HG03159 (cell line): ENCODE data around the gene PCED1B.
"Not testable (repeated sequence)": the region's sequence is repeated elsewhere in the genome, so short reads cannot be mapped to it uniquely, and the experiment has no call there.

Experiments
- ATAC-seq: cut with Tn5 transposase; IDR thresholded peaks from one replicate; pipeline ENCODE4 v1.9.1; 2021; ENCODE audit warnings: mild to moderate bottlenecking, moderate library complexity; ENCODE audit not compliant: unreplicated experiment

Gene PCED1B

DNA sequence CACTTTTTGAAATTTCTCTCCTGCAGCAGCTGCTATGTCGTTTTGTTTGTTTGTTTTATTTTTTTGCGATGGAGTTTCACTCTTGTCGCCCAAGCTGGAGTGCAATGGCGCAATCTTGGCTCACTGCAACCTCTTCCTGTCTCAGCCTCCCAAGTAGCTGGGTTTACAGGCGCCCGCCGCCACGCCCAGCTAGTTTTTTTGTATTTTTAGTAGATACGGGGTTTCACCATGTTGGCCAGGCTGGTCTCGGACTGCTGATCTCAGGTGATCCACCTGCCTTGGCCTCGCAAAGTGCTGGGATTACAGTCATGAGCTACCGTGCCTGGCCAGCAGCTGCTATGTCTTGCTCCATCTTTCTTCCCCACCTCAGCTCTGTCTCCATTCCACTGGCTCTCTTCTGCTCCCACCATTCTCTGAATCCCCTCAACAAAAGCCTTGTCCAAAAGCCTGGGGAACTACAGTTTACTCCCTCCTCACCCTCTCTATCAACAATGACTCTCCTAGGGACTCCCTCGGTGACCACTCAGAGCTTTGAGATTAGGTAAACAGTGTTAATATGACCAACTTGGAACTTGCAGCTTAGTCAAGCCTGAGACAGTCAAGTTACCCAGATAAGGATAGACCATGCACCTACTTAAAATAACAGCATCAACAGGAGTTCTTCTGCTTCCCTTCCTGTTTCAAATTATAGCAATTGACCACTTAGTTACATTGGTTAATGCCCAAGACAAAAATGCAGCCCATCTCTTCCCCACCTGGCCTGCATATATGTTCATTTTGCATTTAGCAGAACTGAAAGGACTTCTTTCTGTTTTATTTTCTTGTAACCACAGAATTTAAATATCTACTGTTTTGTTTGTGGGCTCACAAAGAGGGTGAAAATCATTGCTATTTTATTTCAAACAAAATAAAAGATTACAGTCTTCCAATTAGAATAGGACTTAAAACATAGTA, 189.4 kb downstream of the PCED1B start:
- peak; percentile 85 for ATAC-seq

DNA sequence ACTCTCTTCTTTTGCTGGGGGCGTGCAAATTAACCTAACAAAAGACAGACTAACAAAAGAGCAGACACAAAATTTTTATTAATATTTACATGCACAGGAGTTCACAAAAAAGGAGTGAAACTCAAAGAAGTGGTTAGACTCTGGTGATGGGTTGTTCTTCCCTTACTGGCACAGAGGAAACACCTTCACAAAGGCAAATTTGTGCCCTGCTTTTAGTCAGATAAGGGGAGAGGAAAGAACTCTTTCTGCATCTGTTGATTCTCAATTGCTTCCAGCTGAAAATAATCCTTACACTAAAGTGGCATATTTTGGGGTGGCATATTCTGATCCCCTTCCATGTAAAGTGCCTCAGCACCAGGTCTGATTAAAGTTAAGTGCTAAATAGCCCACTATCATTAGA, 190.5 kb downstream of the PCED1B start:
- ATAC-seq: no peak

DNA sequence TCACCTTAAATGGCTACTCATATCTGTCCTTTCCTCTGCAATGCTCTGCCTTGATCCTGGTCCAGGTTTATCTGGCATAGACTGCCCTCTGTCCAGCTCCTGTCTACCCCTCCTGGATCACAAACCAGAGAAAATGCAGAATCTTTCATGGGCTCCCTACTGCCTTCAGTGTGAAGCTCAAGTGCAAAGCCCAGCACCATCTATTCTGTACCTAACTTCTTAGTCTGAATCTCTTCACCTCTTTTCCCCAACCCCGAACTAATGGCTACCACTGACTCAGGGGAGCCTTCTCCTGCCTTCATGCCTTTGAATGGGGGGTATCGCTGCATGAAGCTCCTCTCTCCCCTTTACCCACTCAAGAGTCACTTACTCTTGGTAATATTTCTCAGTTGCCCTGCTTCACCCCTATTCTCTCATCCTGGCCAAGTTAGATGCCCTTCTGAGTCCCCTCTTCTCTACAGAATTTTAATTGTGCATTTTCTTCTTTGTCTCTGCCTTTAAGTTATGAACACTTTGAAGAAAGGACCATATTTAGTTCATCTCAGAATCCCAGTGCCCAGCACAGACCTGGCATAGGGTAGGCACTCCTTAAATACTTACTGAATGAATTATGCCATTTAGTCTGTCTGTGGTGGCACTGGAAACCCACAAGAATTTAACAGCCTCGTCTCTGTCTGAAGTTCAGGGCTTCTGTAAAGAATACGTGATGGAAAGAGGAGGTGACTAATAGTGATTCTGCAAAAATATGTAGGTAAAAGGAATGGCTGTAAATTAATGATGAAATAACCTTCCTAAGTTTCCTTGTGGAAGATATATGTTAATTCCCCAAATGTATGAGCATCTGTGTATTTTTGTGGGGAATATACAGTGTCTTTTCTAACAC, 191.6 kb downstream of the PCED1B start:
- no peak for ATAC-seq

GRCh38 chr12:47271800-47272239, 192.4 kb downstream of the PCED1B start:
- ATAC-seq: no peak

DNA sequence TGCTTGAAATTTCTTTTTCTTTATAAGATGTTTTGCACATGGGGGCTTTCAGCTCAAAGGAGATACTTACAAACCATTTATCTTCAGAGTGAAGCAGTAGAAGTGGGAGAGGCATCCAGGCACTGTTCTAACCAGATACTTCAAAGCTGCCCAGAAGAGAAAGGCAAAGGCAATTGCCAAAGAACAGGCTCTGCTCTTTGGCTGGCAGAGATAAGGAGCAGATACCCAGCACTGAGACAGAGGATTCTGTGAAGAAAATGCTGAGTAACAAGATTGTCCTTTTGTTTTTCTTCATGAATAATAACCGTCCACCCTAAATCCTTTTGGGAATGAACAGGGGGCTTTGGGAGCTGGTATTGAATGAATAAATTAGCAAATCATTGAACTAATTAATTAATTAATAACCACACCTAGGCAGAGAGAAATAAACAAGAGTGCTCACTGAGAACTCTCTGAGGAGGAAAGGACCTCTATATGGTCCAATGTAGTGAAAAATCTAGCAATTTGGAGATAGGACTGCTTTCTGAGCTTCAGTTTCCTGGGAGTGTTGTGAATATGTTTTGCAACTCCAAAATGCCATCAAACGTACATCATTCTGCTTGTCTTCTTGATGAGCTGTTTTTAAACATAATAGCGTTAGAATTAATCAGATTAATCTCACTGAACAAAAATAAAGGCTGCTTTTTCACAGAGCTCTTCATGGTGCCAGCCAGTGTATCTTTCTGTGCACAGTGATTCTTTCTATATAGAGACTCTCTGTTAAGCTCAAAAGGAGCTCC, 193.2 kb downstream of the PCED1B start:
- no peak for ATAC-seq

GRCh38 chr12:47273191-47273626, 193.8 kb downstream of the PCED1B start:
- ATAC-seq: no peak

GRCh38 chr12:47274760-47275159, 195.3 kb downstream of the PCED1B start:
- ATAC-seq: no peak

- no peak for ATAC-seq
These were observed 196.8 kb downstream of the PCED1B start for GRCh38 chr12:47276253-47276620.

- ATAC-seq: peak; percentile 88
These were observed 197.3 kb downstream of the PCED1B start for GRCh38 chr12:47276621-47277309.

GRCh38 chr12:47277972-47278448, 198.6 kb downstream of the PCED1B start:
- ATAC-seq: no peak

DNA sequence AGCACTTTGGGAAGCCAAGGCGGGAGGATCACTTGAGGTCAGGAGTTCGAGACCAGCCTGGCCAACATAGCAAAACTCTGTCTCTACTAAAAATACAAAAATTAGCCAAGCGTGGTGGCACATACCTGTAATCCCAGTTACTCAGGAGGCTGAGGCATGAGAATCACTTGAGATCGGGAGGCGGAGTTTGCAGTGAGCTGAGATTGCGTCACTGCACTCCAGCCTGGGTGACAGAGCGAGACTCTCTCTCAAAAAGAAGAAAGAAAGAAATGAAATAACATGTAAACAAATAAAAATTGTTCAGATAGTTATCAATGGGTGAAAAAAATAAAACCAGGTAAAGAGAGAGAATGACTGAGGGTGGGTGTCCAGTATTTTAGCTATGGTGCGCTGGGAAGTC, 200.3 kb downstream of the PCED1B start:
- not testable (repeated sequence) for ATAC-seq

- ATAC-seq: no peak
These were observed 201.3 kb downstream of the PCED1B start for GRCh38 chr12:47280543-47281300.

DNA sequence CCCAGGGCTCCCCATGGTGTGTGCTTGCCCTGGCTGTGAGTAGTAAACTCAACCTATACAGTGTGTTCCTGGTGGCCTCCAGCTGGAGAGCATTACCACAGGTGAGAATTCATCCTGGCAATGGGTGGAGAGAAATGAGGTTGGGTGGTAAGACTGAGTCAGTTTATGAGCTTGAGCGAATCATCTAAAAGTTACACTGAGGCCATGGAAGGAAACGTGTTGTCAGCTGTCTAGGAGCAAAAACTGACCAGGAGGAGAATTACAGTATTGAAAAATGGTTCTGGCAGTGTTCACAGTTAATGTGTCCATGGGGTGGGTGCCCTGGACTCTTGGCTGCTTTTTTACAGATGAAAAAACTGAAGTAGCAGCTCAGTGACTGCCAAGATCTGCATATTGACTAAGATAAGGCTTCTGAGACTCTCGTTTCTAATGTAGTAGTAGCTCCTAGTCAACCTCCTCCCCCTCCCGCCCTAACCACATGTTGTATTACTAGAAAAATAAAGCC, 202.3 kb downstream of the PCED1B start:
- no peak for ATAC-seq

DNA sequence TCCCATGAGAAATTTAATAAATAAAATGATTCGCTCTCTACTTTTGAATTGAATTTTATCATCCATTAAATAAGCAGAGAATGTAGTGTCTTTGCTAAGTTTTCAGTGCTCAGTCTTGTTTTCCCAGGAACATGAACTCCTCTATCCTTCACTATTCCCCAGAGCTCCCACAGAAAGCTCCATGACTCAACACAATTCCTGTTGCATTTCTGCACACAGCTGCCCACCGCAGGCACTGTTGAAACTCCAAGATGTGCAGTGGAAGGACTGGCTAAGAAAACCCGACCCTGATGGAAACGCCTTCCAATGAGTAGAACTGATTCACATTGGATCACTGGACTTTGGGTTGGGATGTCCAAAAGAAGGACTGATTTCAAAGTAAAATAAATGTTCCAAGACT, 202.8 kb downstream of the PCED1B start:
- ATAC-seq: no peak
